Uterus (tissue), 4 donors: ENCODE measurements around the gene RAB3IL1. TPM values are rescaled to one million over a fixed set of nuclear protein-coding genes. Genes with fewer than 3 reads are reported as not detected.

Source experiments
- DNase-seq, 2 donors: peaks; one replicate each; pipeline ENCODE4 v3.0.0-alpha.2; 2019 to 2020
- H3K27ac ChIP-seq, 2 donors: fragments of 200-600 bp; sonication (generic); 1 replicate in 1 of 2; 2 replicates in 1 of 2; pipeline ENCODE4 v1.5.1; 2016 to 2018
- H3K27me3 ChIP-seq, 2 donors: fragments of 200-600 bp; sonication (generic); one replicate each; pipeline ENCODE4 v1.5.1; 2018 to 2019; ENCODE audit warnings: control low read depth in 1 of 2
- H3K36me3 ChIP-seq, 2 donors: fragments of 200-600 bp; sonication (generic); one replicate each; pipeline ENCODE4 v1.5.1; 2019; ENCODE audit warnings: control low read depth in 1 of 2
- H3K4me1 ChIP-seq, 2 donors: fragments of 200-600 bp; sonication (generic); one replicate each; pipeline ENCODE4 v1.5.1; 2018 to 2019; ENCODE audit warnings: control low read depth in 1 of 2
- H3K4me3 ChIP-seq, 2 donors: fragments of 200-600 bp; sonication (generic); 1 replicate in 1 of 2; 2 replicates in 1 of 2; pipeline ENCODE4 v1.5.1; 2018 to 2019; ENCODE audit warnings: mild to moderate bottlenecking in 1 of 2
- H3K9me3 ChIP-seq, 2 donors: fragments of 200-600 bp; sonication (generic); one replicate each; pipeline ENCODE4 v1.5.1; 2019; ENCODE audit warnings: control low read depth in 1 of 2
- CTCF ChIP-seq, 4 experiments: fragments of 200-600 bp in 2 of 4; fragments of 450-650 bp in 2 of 4; sonication (generic) in 2 of 4; IDR thresholded peaks; one replicate each; pipeline ENCODE4 v1.5.1; 2016 to 2019; ENCODE audit warnings: antibody characterized with exemption in 4 of 4, mild to moderate bottlenecking in 2 of 4, moderate library complexity in 1 of 4
- POLR2A ChIP-seq, 2 donors: fragments of 450-650 bp; IDR thresholded peaks; one replicate each; pipeline ENCODE4 v1.6.1; 2016; ENCODE audit warnings: antibody characterized with exemption in 2 of 2, mild to moderate bottlenecking in 1 of 2, moderate library complexity in 1 of 2
- intact Hi-C: fragments of 100-400 bp; cut with DNase I; formaldehyde crosslinking; loops from one replicate; pipeline ENCODE4 v1.15.1; 2023; ENCODE audit warnings: low total_unique reads
- total RNA-seq, 4 donors: library from RNA; depleted of rRNA in 3 of 4; stranded (reverse); fragments of >200 nt in 3 of 4; gene quantifications; one replicate each; pipeline versions ENCODE4 v1.1.0 to v1.2.4, GENCODE V29; 2014 to 2023
- donor health status: DM: yes; HTN: yes; CAD: no.

RAB3IL1 gene
- total RNA-seq, 4 donors from 2014 or later = 12.6 to 60.3 (median 26.8) TPM

GRCh38 chr11:61907871-61908729 is 9.3 kb downstream of the RAB3IL1 start:
- Histone ChIP-seq H3K9me3 (no peaks in the 10 kb centered on the region), H3K4me3 (no peak overlapping the region), H3K36me3 (no peaks in the 10 kb centered on the region), H3K4me1 (peaks cover 0 to 10% of the 10 kb centered on the region in 2 donors), H3K27ac (peak overlapping the region; percentile 66 to 70), H3K27me3 (no peaks in the 10 kb centered on the region)
- intact Hi-C loops = no loop called here
- no peak for DNase-seq
- TF ChIP-seq POLR2A (IDR thresholded peaks at IDR 0.05) (no peak), CTCF (IDR thresholded peaks at IDR 0.05) (no peak)

DNA sequence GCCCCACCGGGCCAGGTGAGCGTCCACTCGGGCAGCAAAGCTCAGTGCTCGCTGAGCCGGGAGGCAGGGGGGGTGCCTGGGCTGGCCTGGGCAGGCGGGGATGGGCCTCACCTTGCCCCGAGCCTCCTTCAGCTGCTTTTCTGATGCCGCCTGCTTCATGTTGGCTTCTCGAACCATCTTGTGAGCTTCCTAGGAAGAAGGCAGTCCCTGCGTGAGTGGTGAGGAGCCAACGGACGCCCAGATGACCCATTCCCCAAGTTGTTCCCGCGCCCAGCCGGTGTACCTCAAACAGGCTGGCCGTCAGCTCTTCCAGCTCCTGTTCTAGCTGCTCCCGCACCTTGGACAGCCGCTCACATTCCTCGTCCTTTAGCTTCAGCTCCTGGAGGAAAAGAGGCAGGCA is 10.1 kb downstream of the RAB3IL1 start:
- Histone ChIP-seq H3K27ac (peak overlapping the region in 1 of 2 donors; percentile 70), H3K4me1 (peaks cover 0 to 10% of the 10 kb centered on the region in 2 donors), H3K4me3 (no peak overlapping the region), H3K9me3 (no peaks in the 10 kb centered on the region), H3K27me3 (no peaks in the 10 kb centered on the region), H3K36me3 (no peaks in the 10 kb centered on the region)
- intact Hi-C loops = no loop called here
- no peak for DNase-seq
- TF ChIP-seq POLR2A (IDR thresholded peaks at IDR 0.05) (no peak), CTCF (IDR thresholded peaks at IDR 0.05) (no peak)

DNA sequence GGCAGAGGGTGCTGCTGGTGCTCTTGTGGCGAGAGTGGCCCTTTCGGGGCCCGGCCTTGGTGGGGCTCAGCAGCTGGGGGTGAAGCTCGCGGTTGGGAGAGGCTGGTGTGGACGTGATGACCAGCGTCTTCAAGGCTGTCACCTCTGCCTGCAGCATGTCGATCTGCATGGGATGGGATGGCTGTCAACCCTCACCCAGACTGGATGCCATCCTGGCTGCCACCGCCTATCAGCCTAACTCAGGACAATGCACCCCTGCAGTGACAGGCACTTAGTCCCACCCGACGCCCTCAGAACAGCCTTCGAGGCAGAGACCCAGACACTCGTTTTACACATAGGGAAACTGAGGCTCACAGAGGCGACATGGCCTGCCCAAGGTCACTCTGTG is 10.8 kb downstream of the RAB3IL1 start:
- Histone ChIP-seq H3K27ac (no peak overlapping the region), H3K4me1 (peaks cover 0 to 10% of the 10 kb centered on the region in 2 donors), H3K36me3 (no peaks in the 10 kb centered on the region), H3K27me3 (no peaks in the 10 kb centered on the region), H3K9me3 (no peaks in the 10 kb centered on the region), H3K4me3 (no peak overlapping the region)
- TF ChIP-seq CTCF (IDR thresholded peaks at IDR 0.05) (no peak), POLR2A (IDR thresholded peaks at IDR 0.05) (no peak)
- intact Hi-C loops = no loop called here
- DNase-seq = no peak

DNA sequence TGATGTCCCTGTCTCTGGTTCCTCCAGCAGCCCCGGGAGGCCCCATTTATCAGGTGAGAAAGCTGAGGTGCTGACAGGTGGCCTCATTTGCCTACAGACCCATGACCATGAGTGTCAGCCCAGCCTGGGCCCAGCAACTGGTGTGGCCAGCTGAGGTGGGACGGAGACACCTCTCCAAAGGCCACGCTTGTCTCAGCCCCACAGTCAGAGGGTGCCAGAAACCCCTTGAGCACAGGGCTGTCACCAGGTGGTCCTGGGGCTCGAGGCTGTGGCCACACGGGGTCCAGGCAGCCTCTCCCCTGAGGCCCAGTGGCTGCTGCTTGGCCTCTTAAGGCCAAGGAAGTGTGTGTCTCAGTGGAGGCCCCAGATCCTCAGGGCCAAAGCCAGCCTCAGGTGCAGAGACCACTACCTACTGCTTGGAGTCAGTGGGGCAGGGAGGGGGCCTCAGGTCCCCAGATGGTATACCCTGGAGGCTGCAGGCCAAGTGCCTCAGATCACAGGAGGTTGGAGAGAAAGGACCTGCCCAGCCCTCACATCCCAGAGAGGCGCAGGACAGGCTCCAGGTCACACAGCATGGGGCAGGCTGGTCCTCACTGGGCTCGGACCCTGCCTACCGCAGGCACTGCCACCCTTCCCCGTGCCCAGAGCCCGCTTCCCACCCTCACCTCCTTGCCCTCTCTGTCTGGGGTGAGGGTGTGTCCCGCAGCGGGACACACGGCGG is 11.4 kb downstream of the RAB3IL1 start:
- peaks cover 0 to 10% of the 10 kb centered on the region in 2 donors for H3K4me1 ChIP-seq
- no peak overlapping the region for H3K27ac ChIP-seq
- TF ChIP-seq CTCF (IDR thresholded peaks at IDR 0.05) = no peak
- no peak for TF ChIP-seq POLR2A (IDR thresholded peaks at IDR 0.05)
- no peak for DNase-seq
- intact Hi-C loops = no loop called here
- H3K9me3 ChIP-seq = no peaks in the 10 kb centered on the region
- no peaks in the 10 kb centered on the region for H3K36me3 ChIP-seq
- no peak overlapping the region for H3K4me3 ChIP-seq
- H3K27me3 ChIP-seq = no peaks in the 10 kb centered on the region
